HepG2 (cell line): ENCODE results near the gene FRMD1. TPM values are rescaled to one million over a fixed set of nuclear protein-coding genes. Genes with fewer than 3 reads are reported as not detected.

ENCODE experiments used
- ATAC-seq: fragments of 200-7000 bp; cut with Tn5 transposase; 3 replicates; pipeline ENCODE4 v1.9.1; 2020; ENCODE audit warnings: mild to moderate bottlenecking, moderate library complexity
- BruUV-seq: library from RNA; stranded (reverse); fragments of 400-500 nt; replicated peaks from 2 replicates; lab custom pipeline; 2021; lab: Mats Ljungman, UMichigan
- CTCF ChIA-PET: fragments of 300-600 bp; formaldehyde crosslinking; extraction: SDS; loops from one replicate; lab custom pipeline; 2021; ENCODE audit warnings: low total read pairs, inconsistent platforms, low intra/inter-chr PET ratio; lab: Yijun Ruan, JAX
- POLR2A ChIA-PET: fragments of 350-600 bp; sonication (Branson Sonifier 250); formaldehyde crosslinking; loops from one replicate; lab custom pipeline; 2020; ENCODE audit warnings: antibody characterized with exemption, inconsistent platforms; lab: Yijun Ruan, JAX
- DNase-seq: peaks from one replicate; pipeline ENCODE4 v3.0.0-alpha.2; 2015; ENCODE audit warnings: low spot score
- FAIRE-seq: peaks from 3 replicates; lab custom pipeline; 2011; peaks lifted over from hg19 to GRCh38; lab: Jason Lieb, UNC
- H2AFZ ChIP-seq: one replicate; pipeline ENCODE4 v1.6.1; 2011; ENCODE audit warnings: low read length, inconsistent platforms
- H3K27ac ChIP-seq: fragments of 300-600 bp; 3 replicates; pipeline ENCODE4 v1.8.0; 2011; ENCODE audit warnings: mixed run types, mild to moderate bottlenecking, mixed read lengths, low read length, inconsistent platforms; ENCODE audit not compliant: insufficient read depth; ENCODE audit errors: extremely low read length
- H3K27me3 ChIP-seq, 2 experiments: fragments of 200-600 bp in 1 of 2; 2 replicates in 1 of 2; 3 replicates in 1 of 2; pipeline versions ENCODE4 v1.6.0 to v1.8.0; 2011; ENCODE audit warnings: low read length in 2 of 2, mild to moderate bottlenecking in 2 of 2, moderate library complexity in 2 of 2, inconsistent platforms in 1 of 2; ENCODE audit not compliant: insufficient read depth in 2 of 2, control insufficient read depth in 1 of 2
- H3K36me3 ChIP-seq, 2 experiments: fragments of 200-600 bp in 1 of 2; replicated peaks in 1 of 2; 2 replicates in 1 of 2; 3 replicates in 1 of 2; pipeline versions ENCODE4 v1.5.1 to v1.8.0; 2011; ENCODE audit warnings: low read length in 2 of 2, inconsistent platforms in 1 of 2; ENCODE audit not compliant: insufficient read depth in 2 of 2, control insufficient read depth in 1 of 2
- H3K4me1 ChIP-seq: 2 replicates; pipeline ENCODE4 v1.5.1; 2012; ENCODE audit warnings: low read length, inconsistent platforms; ENCODE audit not compliant: insufficient read depth
- H3K4me2 ChIP-seq: 2 replicates; pipeline ENCODE4 v1.6.0; 2011; ENCODE audit warnings: low read depth, low read length, inconsistent platforms
- H3K4me3 ChIP-seq, 3 experiments: fragments of 200-600 bp in 1 of 3; sonication (generic), shearing (Covaris generic) in 1 of 3; replicated peaks in 1 of 3; 2 replicates each; pipeline ENCODE4 v1.5.1; 2011 to 2016; ENCODE audit warnings: low read length in 3 of 3, inconsistent platforms in 2 of 3, low read depth in 2 of 3, mild to moderate bottlenecking in 2 of 3, control low read depth in 1 of 3, mixed read lengths in 1 of 3; ENCODE audit not compliant: insufficient read depth in 1 of 3
- H3K79me2 ChIP-seq: one replicate; pipeline ENCODE4 v1.6.1; 2011; ENCODE audit warnings: low read length, inconsistent platforms; ENCODE audit not compliant: insufficient read depth
- H3K9ac ChIP-seq: 2 replicates; pipeline ENCODE4 v1.6.0; 2011; ENCODE audit warnings: mild to moderate bottlenecking, low read depth, low read length, inconsistent platforms; ENCODE audit not compliant: insufficient read depth
- H3K9me3 ChIP-seq: 2 replicates; pipeline ENCODE4 v1.5.1; 2012; ENCODE audit warnings: mild to moderate bottlenecking, low read length
- H4K20me1 ChIP-seq: 2 replicates; pipeline ENCODE4 v1.6.0; 2011; ENCODE audit warnings: inconsistent platforms, mild to moderate bottlenecking, low read length, moderate library complexity; ENCODE audit not compliant: insufficient read depth
- ELF3 ChIP-seq: IDR thresholded peaks from 2 replicates; pipeline ENCODE4 v1.6.1; 2016; ENCODE audit warnings: missing genetic modification reagents, missing compliant biosample characterization
- ZNF446 ChIP-seq: sonication (generic); formaldehyde crosslinking; IDR thresholded peaks from 2 replicates; pipeline ENCODE4 v1.5.0; 2020; ENCODE audit warnings: mild to moderate bottlenecking, missing genetic modification reagents
- ZNF556 ChIP-seq: sonication (generic); formaldehyde crosslinking; IDR thresholded peaks from 2 replicates; pipeline ENCODE4 v1.4.0; 2020; ENCODE audit warnings: mild to moderate bottlenecking, missing genetic modification reagents, borderline replicate concordance
- ZXDC ChIP-seq: sonication (generic); formaldehyde crosslinking; IDR thresholded peaks from 2 replicates; pipeline ENCODE4 v1.5.0; 2020; ENCODE audit warnings: mild to moderate bottlenecking, missing genetic modification reagents
- WGBS: methylation state at CpG from one replicate; pipeline ENCODE4 v1.1.6; 2017; ENCODE audit warnings: low lambda C conversion rate; 5-methylcytosine and 5-hydroxymethylcytosine counted together
- in situ Hi-C: cut with HindIII; loops from 2 replicates; pipeline ENCODE4 v1.10.0; 2017; ENCODE audit warnings: low pct_unique_long_range_greater_than_20kb; ENCODE audit not compliant: extremely low pct_ligation_motif_present
- intact Hi-C: fragments of 100-400 bp; cut with micrococcal nuclease; formaldehyde crosslinking; loops from one replicate; pipeline ENCODE4 v1.10.0; 2022; ENCODE audit not compliant: unreplicated experiment
- polyA plus RNA-seq, 8 experiments: library from polyadenylated mRNA; depleted of rRNA in 3 of 8; stranded (reverse) in 7 of 8; unstranded in 1 of 8; fragments of >200 nt; fragmentation: Illumina TruSeq in 4 of 8; extraction: Trizol in 4 of 8; gene quantifications; 2 replicates each; pipeline versions ENCODE4 v1.2.1 to v1.2.3, GENCODE V29; 2011 to 2016; ENCODE audit warnings: low read depth in 4 of 8, missing spikeins in 1 of 8, mixed read lengths in 1 of 8; ENCODE audit not compliant: insufficient read depth in 1 of 8
- total RNA-seq, 5 experiments: library from RNA; depleted of rRNA; stranded (reverse); fragments of >200 nt; fragmentation: Illumina TruSeq; extraction: Trizol; gene quantifications; 2 replicates each; pipeline ENCODE4 v1.2.3, GENCODE V29; 2016; ENCODE audit warnings: low read depth in 1 of 5

Gene FRMD1
- total and polyA plus RNA-seq, 2 of the 13 experiments (the other 11 are each of a cell fraction or from before 2014, with no cell fraction given): 0.01 TPM; not detected in 1

DNA sequence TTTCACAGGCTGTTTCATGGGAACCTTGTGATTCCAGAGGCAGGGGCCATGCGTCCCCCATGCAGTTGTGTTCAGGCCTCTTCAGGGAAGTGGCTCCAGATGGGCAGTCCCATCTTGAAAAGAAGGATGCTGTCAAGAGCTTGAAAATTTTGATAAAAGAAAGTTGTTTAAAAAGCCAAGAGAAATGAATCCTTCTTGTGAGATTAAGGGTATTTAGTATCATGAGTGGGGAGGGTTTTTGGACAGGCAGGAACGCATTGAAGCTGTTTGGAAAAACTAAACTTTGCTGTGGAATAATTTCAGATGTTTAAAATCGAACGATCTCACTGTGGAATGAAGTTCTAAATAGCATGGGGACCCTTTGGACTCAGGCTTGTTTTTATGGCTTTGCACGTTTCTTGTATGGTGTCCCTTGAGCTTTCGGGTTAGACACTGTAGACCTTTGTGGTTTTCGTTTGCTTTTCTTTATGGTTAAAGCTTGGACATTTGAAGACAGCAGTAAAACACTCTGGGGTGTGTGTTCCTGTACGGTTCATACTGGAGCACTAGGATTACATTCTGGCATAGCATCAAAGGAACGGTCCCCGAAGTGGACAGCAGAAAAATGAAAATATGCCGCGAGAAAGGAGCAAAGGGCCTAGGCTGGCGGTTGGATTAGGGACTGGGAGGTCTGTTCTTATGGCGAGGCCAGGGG, 63.4 kb downstream of the FRMD1 start (continued):
- no peak for TF ChIP-seq ZNF446 (CRISPR knock-in tag)
- 0 out of 2 replicates have a peak, but pooled peaks have one; percentile 25 for TF ChIP-seq ZNF556 (CRISPR knock-in tag)
- TF ChIP-seq, all 625 proteins: peak for 11

DNA sequence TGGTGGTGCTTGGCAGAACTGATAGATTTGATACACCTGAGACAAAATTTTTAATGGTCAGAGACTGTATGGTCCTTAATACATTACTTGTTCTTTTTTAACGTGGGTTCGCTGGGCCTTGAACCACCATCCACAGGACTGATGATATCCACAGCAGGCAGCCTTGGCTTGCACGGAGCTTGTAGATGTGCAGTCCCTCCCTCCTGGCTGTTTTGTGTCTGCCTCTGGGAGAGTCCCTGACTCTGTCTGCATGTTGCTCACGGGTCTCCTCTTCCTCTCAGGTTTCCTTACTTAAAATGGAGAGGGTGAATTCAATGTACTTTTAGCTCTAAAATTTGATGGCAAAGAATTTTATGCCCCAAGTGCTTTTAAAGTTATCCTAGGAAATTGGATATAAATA, 64.0 kb downstream of the FRMD1 start:
- Histone ChIP-seq H4K20me1 (no peaks in the 10 kb centered on the region), H3K9ac (no peak overlapping the region), H3K9me3 (peaks cover 26% of the 10 kb centered on the region), H3K4me1 (peaks cover 29% of the 10 kb centered on the region), H3K27me3 (peaks cover 2 to 19% of the 10 kb centered on the region in 2 experiments; a peak in 3 of 5 replicates), H2AFZ (no peak overlapping the region), H3K4me2 (no peak overlapping the region), H3K79me2 (no peaks in the 10 kb centered on the region), H3K4me3 (no peak overlapping the region), H3K36me3 (no peaks in the 10 kb centered on the region), H3K27ac (no peak overlapping the region)
- CTCF ChIA-PET: no interaction called here
- intact Hi-C loops (no loop called here), in situ Hi-C loops (no loop called here)
- BruUV-seq: no TSS peak
- no peak for DNase-seq
- no peak for FAIRE-seq
- POLR2A ChIA-PET: no interaction called here
- 59% methylated on average over 4 of the region's 4 CpGs for WGBS
- no peak for TF ChIP-seq ZXDC
- no peak for TF ChIP-seq ELF3
- no peak for ATAC-seq
